SIG-M5 treated with dmso at 0.1 percent for 504 hours (cell line): ENCODE measurements around the gene POLQ.
"Not testable (repeated sequence)": the region's sequence is repeated elsewhere in the genome, so short reads cannot be mapped to it uniquely, and the experiment has no call there.

Source experiments
- DNase-seq: peaks from one replicate; lab custom pipeline; 2025; ENCODE audit not compliant: unreplicated experiment; lab: John Stamatoyannopoulos, UW

POLQ gene

GRCh38 chr3:121430664-121431215 is 115.0 kb downstream of the POLQ start:
- DNase-seq = no peak

- DNase-seq = no peak
Observed at GRCh38 chr3:121424549-121424948, 121.2 kb downstream of the POLQ start.

GRCh38 chr3:121418182-121418581 is 127.6 kb downstream of the POLQ start:
- DNase-seq = no peak

- DNase-seq = no peak
Observed at GRCh38 chr3:121414924-121415323, 130.9 kb downstream of the POLQ start.

GRCh38 chr3:121411523-121411922 is 134.3 kb downstream of the POLQ start:
- DNase-seq = no peak

GRCh38 chr3:121405631-121406030 is 140.2 kb downstream of the POLQ start:
- DNase-seq = no peak

GRCh38 chr3:121399820-121400219 is 146.0 kb downstream of the POLQ start:
- no peak for DNase-seq

- DNase-seq = not testable (repeated sequence)
Observed at GRCh38 chr3:121398051-121398450, 147.7 kb downstream of the POLQ start.

GRCh38 chr3:121395967-121396366 is 149.8 kb downstream of the POLQ start:
- DNase-seq = not testable (repeated sequence)

GRCh38 chr3:121388308-121388707 is 157.5 kb downstream of the POLQ start:
- not testable (repeated sequence) for DNase-seq
